ENCODE measurements around the gene ARHGAP10.

Gene ARHGAP10

GRCh38 chr4:148101235-148101634 lies 369.3 kb downstream of the ARHGAP10 start:
- no peak for DNase-seq

GRCh38 chr4:148101790-148102189 lies 369.9 kb downstream of the ARHGAP10 start:
- no peak for DNase-seq

- no peak for DNase-seq
Observed at GRCh38 chr4:148103597-148104355, 371.9 kb downstream of the ARHGAP10 start.

GRCh38 chr4:148108766-148109165 lies 376.9 kb downstream of the ARHGAP10 start:
- DNase-seq = no peak

- no peak for DNase-seq
Observed at GRCh38 chr4:148109216-148109615, 377.3 kb downstream of the ARHGAP10 start.

GRCh38 chr4:148110169-148110568 lies 378.3 kb downstream of the ARHGAP10 start:
- DNase-seq = no peak

- DNase-seq = peak; percentile 68
Observed at GRCh38 chr4:148112231-148112982, 380.5 kb downstream of the ARHGAP10 start.

GRCh38 chr4:148114436-148114835 lies 382.5 kb downstream of the ARHGAP10 start:
- no peak for DNase-seq

GRCh38 chr4:148116264-148116663 lies 384.4 kb downstream of the ARHGAP10 start:
- peak; percentile 96 for DNase-seq

GRCh38 chr4:148116969-148117368 lies 385.1 kb downstream of the ARHGAP10 start:
- DNase-seq = no peak

- no peak for DNase-seq
Observed at GRCh38 chr4:148118179-148118578, 386.3 kb downstream of the ARHGAP10 start.

- DNase-seq = no peak
Observed at GRCh38 chr4:148118633-148119032, 386.7 kb downstream of the ARHGAP10 start.

- no peak for DNase-seq
Observed at GRCh38 chr4:148120216-148120615, 388.3 kb downstream of the ARHGAP10 start.

All from fibroblast of skin of scalp (primary cell).